Panc1 (cell line): ENCODE data around the gene CD300LB.

Experiments
- CTCF ChIP-seq: fragments of 450-650 bp; IDR thresholded peaks from 2 replicates; pipeline ENCODE4 v1.5.1; 2017; ENCODE audit warnings: mild to moderate bottlenecking
- POLR2AphosphoS5 ChIP-seq: IDR thresholded peaks from 2 replicates; pipeline ENCODE4 v1.6.1; 2012; ENCODE audit warnings: mild to moderate bottlenecking, low read depth, low read length, moderate library complexity
- REST ChIP-seq, 2 experiments: IDR thresholded peaks; 2 replicates each; pipeline ENCODE4 v1.6.1; 2011 to 2012; ENCODE audit warnings: low read depth in 2 of 2, control low read depth in 1 of 2, low read length in 1 of 2, mild to moderate bottlenecking in 1 of 2, moderate library complexity in 1 of 2; ENCODE audit not compliant: insufficient read depth in 1 of 2
- SIN3A ChIP-seq: IDR thresholded peaks from 2 replicates; pipeline ENCODE4 v1.6.1; 2012; ENCODE audit warnings: low read depth, mild to moderate bottlenecking, low read length, moderate library complexity, borderline replicate concordance; ENCODE audit not compliant: insufficient read depth
- TCF7L2 ChIP-seq: IDR thresholded peaks from 2 replicates; pipeline ENCODE4 v1.6.1; 2011; ENCODE audit warnings: mild to moderate bottlenecking, low read depth, low read length, inconsistent platforms

- TF ChIP-seq POLR2AphosphoS5, result no peak
- TF ChIP-seq CTCF, result no peak
- TF ChIP-seq TCF7L2, result no peak
- TF ChIP-seq REST (IDR thresholded peaks at IDR 0.05; ENCODE audit: insufficient read depth in 1 of 2, low read depth in 2 of 2, low read length in 1 of 2), result no peak
- TF ChIP-seq SIN3A, result no peak
Measured at GRCh38 chr17:74526681-74527080, 4.6 kb downstream of the CD300LB start.
